ENCODE data around the gene ADCYAP1R1.

The ADCYAP1R1 gene

GRCh38 chr7:31076051-31076450 lies 23.9 kb downstream of the ADCYAP1R1 start:
- Histone ChIP-seq H3K27ac (ENCODE audit: low read depth, low read length) (no peak overlapping the region), H3K4me1 (ENCODE audit: control insufficient read depth, low read length) (no peaks in the 10 kb centered on the region), H3K79me2 (ENCODE audit: control insufficient read depth, low read length) (no peaks in the 10 kb centered on the region), H3K9me3 (ENCODE audit: control insufficient read depth, insufficient read depth, low read length) (no peaks in the 10 kb centered on the region), H3K4me2 (ENCODE audit: low read length) (no peak overlapping the region), H3F3A (ENCODE audit: control insufficient read depth, insufficient read depth) (no peaks in the 10 kb centered on the region), H3K27me3 (ENCODE audit: control insufficient read depth, low read length) (peaks cover 18% of the 10 kb centered on the region; the same call in 1 of the 2 replicates), H3K4me3 (ENCODE audit: low read length) (no peak overlapping the region), H3K9me2 (replicated peaks; ENCODE audit: control insufficient read depth, low read length) (no peaks in the 10 kb centered on the region), H4K20me1 (ENCODE audit: control insufficient read depth, insufficient read depth, low read depth, low read length) (no peaks in the 10 kb centered on the region), H3K36me3 (ENCODE audit: control insufficient read depth, low read length) (no peaks in the 10 kb centered on the region)
- TF ChIP-seq, protein P1, sequence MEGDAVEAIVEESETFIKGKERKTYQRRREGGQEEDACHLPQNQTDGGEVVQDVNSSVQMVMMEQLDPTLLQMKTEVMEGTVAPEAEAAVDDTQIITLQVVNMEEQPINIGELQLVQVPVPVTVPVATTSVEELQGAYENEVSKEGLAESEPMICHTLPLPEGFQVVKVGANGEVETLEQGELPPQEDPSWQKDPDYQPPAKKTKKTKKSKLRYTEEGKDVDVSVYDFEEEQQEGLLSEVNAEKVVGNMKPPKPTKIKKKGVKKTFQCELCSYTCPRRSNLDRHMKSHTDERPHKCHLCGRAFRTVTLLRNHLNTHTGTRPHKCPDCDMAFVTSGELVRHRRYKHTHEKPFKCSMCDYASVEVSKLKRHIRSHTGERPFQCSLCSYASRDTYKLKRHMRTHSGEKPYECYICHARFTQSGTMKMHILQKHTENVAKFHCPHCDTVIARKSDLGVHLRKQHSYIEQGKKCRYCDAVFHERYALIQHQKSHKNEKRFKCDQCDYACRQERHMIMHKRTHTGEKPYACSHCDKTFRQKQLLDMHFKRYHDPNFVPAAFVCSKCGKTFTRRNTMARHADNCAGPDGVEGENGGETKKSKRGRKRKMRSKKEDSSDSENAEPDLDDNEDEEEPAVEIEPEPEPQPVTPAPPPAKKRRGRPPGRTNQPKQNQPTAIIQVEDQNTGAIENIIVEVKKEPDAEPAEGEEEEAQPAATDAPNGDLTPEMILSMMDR (IDR thresholded peaks at IDR 0.05; ENCODE audit: low read depth, low read length, poor library complexity, severe bottlenecking) = no peak
- TF ChIP-seq EZH2phosphoT487 (IDR thresholded peaks at IDR 0.05; ENCODE audit: borderline replicate concordance, low read length) = no peak

- no peaks in the 10 kb centered on the region for H3K79me2 ChIP-seq (ENCODE audit: control insufficient read depth, low read length)
- H3K9me3 ChIP-seq (ENCODE audit: control insufficient read depth, insufficient read depth, low read length) = no peaks in the 10 kb centered on the region
- H3K4me3 ChIP-seq (ENCODE audit: low read length) = no peak overlapping the region
- H3K27ac ChIP-seq (ENCODE audit: low read depth, low read length) = no peak overlapping the region
- H3F3A ChIP-seq (ENCODE audit: control insufficient read depth, insufficient read depth) = no peaks in the 10 kb centered on the region
- H4K20me1 ChIP-seq (ENCODE audit: control insufficient read depth, insufficient read depth, low read depth, low read length) = no peaks in the 10 kb centered on the region
- H3K4me2 ChIP-seq (ENCODE audit: low read length) = no peak overlapping the region
- no peaks in the 10 kb centered on the region for H3K9me2 ChIP-seq (replicated peaks; ENCODE audit: control insufficient read depth, low read length)
- H3K27me3 ChIP-seq (ENCODE audit: control insufficient read depth, low read length) = peaks cover 17% of the 10 kb centered on the region; the same call in 1 of the 2 replicates
- H3K36me3 ChIP-seq (ENCODE audit: control insufficient read depth, low read length) = no peaks in the 10 kb centered on the region
- no peaks in the 10 kb centered on the region for H3K4me1 ChIP-seq (ENCODE audit: control insufficient read depth, low read length)
- no peak for TF ChIP-seq EZH2phosphoT487 (IDR thresholded peaks at IDR 0.05; ENCODE audit: borderline replicate concordance, low read length)
- TF ChIP-seq, protein P1 (IDR thresholded peaks at IDR 0.05; ENCODE audit: low read depth, low read length, poor library complexity, severe bottlenecking) = no peak
Measured at GRCh38 chr7:31076641-31077310, 24.7 kb downstream of the ADCYAP1R1 start.

- Histone ChIP-seq H3K36me3 (ENCODE audit: control insufficient read depth, low read length) (no peaks in the 10 kb centered on the region), H3K27ac (ENCODE audit: low read depth, low read length) (no peak overlapping the region), H3F3A (ENCODE audit: control insufficient read depth, insufficient read depth) (no peaks in the 10 kb centered on the region), H3K9me2 (replicated peaks; ENCODE audit: control insufficient read depth, low read length) (no peaks in the 10 kb centered on the region), H3K4me1 (ENCODE audit: control insufficient read depth, low read length) (no peaks in the 10 kb centered on the region), H3K79me2 (ENCODE audit: control insufficient read depth, low read length) (no peaks in the 10 kb centered on the region), H4K20me1 (ENCODE audit: control insufficient read depth, insufficient read depth, low read depth, low read length) (no peaks in the 10 kb centered on the region), H3K9me3 (ENCODE audit: control insufficient read depth, insufficient read depth, low read length) (no peaks in the 10 kb centered on the region), H3K27me3 (ENCODE audit: control insufficient read depth, low read length) (peaks cover 21% of the 10 kb centered on the region), H3K4me2 (ENCODE audit: low read length) (no peak overlapping the region), H3K4me3 (ENCODE audit: low read length) (no peak overlapping the region)
- no peak for TF ChIP-seq EZH2phosphoT487 (IDR thresholded peaks at IDR 0.05; ENCODE audit: borderline replicate concordance, low read length)
- TF ChIP-seq, protein P1 (IDR thresholded peaks at IDR 0.05; ENCODE audit: low read depth, low read length, poor library complexity, severe bottlenecking) = no peak
Measured at GRCh38 chr7:31077484-31078362, 25.6 kb downstream of the ADCYAP1R1 start.

Measured in DOHH2 (cell line).